Pancreas (tissue), 10 donors: Measurements from ENCODE around the gene MCM10. TPM values are rescaled to one million over a fixed set of nuclear protein-coding genes. Genes with fewer than 3 reads are reported as not detected.

Source experiments
- ATAC-seq, 4 donors: fragments of 200-7000 bp; cut with Tn5 transposase; one replicate each; pipeline versions ENCODE4 v1.8.0 to v1.9.1; 2020; ENCODE audit warnings: mild to moderate bottlenecking in 4 of 4, moderate library complexity in 4 of 4
- DNase-seq, 6 donors: peaks; one replicate each; pipeline ENCODE4 v3.0.0-alpha.2; 2020
- FAIRE-seq: peaks from 2 replicates; lab custom pipeline; 2012; peaks lifted over from hg19 to GRCh38; lab: Jason Lieb, UNC
- H3K27ac ChIP-seq, 4 donors: fragments of 200-600 bp; sonication (generic); 1 replicate in 3 of 4; 2 replicates in 1 of 4; pipeline versions ENCODE4 v1.5.0 to v1.8.0; 2020
- H3K27me3 ChIP-seq, 4 donors: fragments of 200-600 bp; one replicate each; pipeline ENCODE4 v1.8.0; 2021
- H3K36me3 ChIP-seq, 3 donors: fragments of 200-600 bp; sonication (generic) in 1 of 3; one replicate each; pipeline versions ENCODE4 v1.5.0 to v1.8.0; 2020 to 2021
- H3K4me1 ChIP-seq, 3 donors: fragments of 200-600 bp; one replicate each; pipeline ENCODE4 v1.8.0; 2021
- H3K4me3 ChIP-seq, 4 donors: fragments of 200-600 bp; sonication (generic) in 2 of 4; one replicate each; pipeline versions ENCODE4 v1.5.0 to v1.8.0; 2020 to 2021
- H3K9me3 ChIP-seq, 4 donors: fragments of 200-600 bp; one replicate each; pipeline ENCODE4 v1.8.0; 2021
- CTCF ChIP-seq, 4 donors: fragments of 200-600 bp; sonication (generic) in 3 of 4; IDR thresholded peaks; one replicate each; pipeline versions ENCODE4 v1.5.0 to v1.8.0; 2021; ENCODE audit warnings: antibody characterized with exemption in 4 of 4
- WGBS, 2 donors: extraction: QIAGEN DNeasy Blood & Tissue Kit; methylation state at CpG; one replicate each; pipeline ENCODE4 v1.1.7; 2013; 5-methylcytosine and 5-hydroxymethylcytosine counted together
- intact Hi-C, 3 donors: fragments of 100-400 bp; cut with DNase I; formaldehyde crosslinking; loops; one replicate each; pipeline versions ENCODE4 v1.11.1 to v1.14.2; 2022
- polyA plus RNA-seq, 2 donors: library from polyadenylated mRNA; stranded (reverse); fragments of 200-250 nt; gene quantifications; one replicate each; pipeline ENCODE4 v1.2.3, GENCODE V29; 2013
- total RNA-seq, 6 donors: library from RNA; stranded (reverse); fragmentation: NEBNext Ultra II Directional in 4 of 6; extraction: Animal tissue kit (Norgen Biotek cat#: 25700) in 4 of 6; gene quantifications; one replicate each; pipeline versions ENCODE4 v1.2.1 to v1.2.4, GENCODE V29; 2021 to 2023
- donor health status: healthy with polysubstance abuse.
- donor health status: DM: no; HTN: no; CAD: no; lungs with moderate emphysema.
- donor health status: DM: no; HTN: no; CAD: no.
- donor health status: control.
- donor health status: control.
- donor health status: Bipolar disorder and iron deficiency.
- donor health status: DM: yes; HTN: yes; CAD: no.
- donor health status: DM: no; HTN: no; CAD: no.
- donor health status: DM: no; HTN: no; CAD: no.
- donor health status: DM: yes; HTN: yes; CAD: no.

MCM10 gene
- total and polyA plus RNA-seq, 8 donors = 0.05 to 0.35 (median 0.28) TPM; not detected in 1

GRCh38 chr10:13187135-13187534 is 25.8 kb downstream of the MCM10 start:
- H3K27me3 ChIP-seq = no peaks in the 10 kb centered on the region
- WGBS, 2 donors = 94 to 96% methylated on average over 3 of the region's 3 CpGs
- no peaks in the 10 kb centered on the region for H3K9me3 ChIP-seq
- intact Hi-C loops = loop anchor here in 1 of 3 donors (5.0 kb wide), 1 partner anchor 205 kb away; no protein-coding TSS in a partner anchor
- H3K4me1 ChIP-seq = no peaks in the 10 kb centered on the region
- TF ChIP-seq CTCF (IDR thresholded peaks at IDR 0.05) = no peak
- no peak for FAIRE-seq
- no peak for DNase-seq
- ATAC-seq = no peak
- H3K36me3 ChIP-seq = no peaks in the 10 kb centered on the region
- no peak overlapping the region for H3K27ac ChIP-seq
- H3K4me3 ChIP-seq = no peak overlapping the region

GRCh38 chr10:13188593-13188992 is 27.2 kb downstream of the MCM10 start:
- Histone ChIP-seq H3K27ac (no peak overlapping the region), H3K27me3 (no peaks in the 10 kb centered on the region), H3K4me3 (no peak overlapping the region), H3K4me1 (no peaks in the 10 kb centered on the region), H3K9me3 (no peaks in the 10 kb centered on the region), H3K36me3 (no peaks in the 10 kb centered on the region)
- DNase-seq (no peak), FAIRE-seq (no peak), ATAC-seq (no peak)
- TF ChIP-seq CTCF (IDR thresholded peaks at IDR 0.05) = no peak
- intact Hi-C loops = loop anchor here in 1 of 3 donors (5.0 kb wide), 1 partner anchor 204 kb away; no protein-coding TSS in a partner anchor
- 94 to 95% methylated on average over 10 of the region's 10 CpGs for WGBS, 2 donors

GRCh38 chr10:13189961-13190360 is 28.6 kb downstream of the MCM10 start:
- intact Hi-C loops = loop anchor here in 1 of 3 donors (5.0 kb wide), 1 partner anchor 202 kb away; no protein-coding TSS in a partner anchor
- no peak for TF ChIP-seq CTCF (IDR thresholded peaks at IDR 0.05)
- WGBS, 2 donors = 39 to 42% methylated on average over 4 of the region's 4 CpGs
- no peak overlapping the region for H3K4me3 ChIP-seq
- no peak for DNase-seq
- no peaks in the 10 kb centered on the region for H3K27me3 ChIP-seq
- no peak overlapping the region for H3K27ac ChIP-seq
- no peaks in the 10 kb centered on the region for H3K4me1 ChIP-seq
- no peaks in the 10 kb centered on the region for H3K9me3 ChIP-seq
- no peak for FAIRE-seq
- no peak for ATAC-seq
- H3K36me3 ChIP-seq = no peaks in the 10 kb centered on the region

GRCh38 chr10:13190816-13191215 is 29.5 kb downstream of the MCM10 start:
- no peaks in the 10 kb centered on the region for H3K4me1 ChIP-seq
- WGBS, 2 donors = 91 to 92% methylated on average over 3 of the region's 3 CpGs
- ATAC-seq (no peak), DNase-seq (no peak), FAIRE-seq (no peak)
- H3K27me3 ChIP-seq = no peaks in the 10 kb centered on the region
- intact Hi-C loops = no loop called here
- H3K27ac ChIP-seq = no peak overlapping the region
- no peak overlapping the region for H3K4me3 ChIP-seq
- no peak for TF ChIP-seq CTCF (IDR thresholded peaks at IDR 0.05)
- H3K36me3 ChIP-seq = no peaks in the 10 kb centered on the region
- no peaks in the 10 kb centered on the region for H3K9me3 ChIP-seq

- DNase-seq (no peak), ATAC-seq (no peak), FAIRE-seq (no peak)
- H3K27ac ChIP-seq = no peak overlapping the region
- H3K9me3 ChIP-seq = no peaks in the 10 kb centered on the region
- intact Hi-C loops = no loop called here
- H3K4me1 ChIP-seq = no peaks in the 10 kb centered on the region
- no peaks in the 10 kb centered on the region for H3K27me3 ChIP-seq
- no peaks in the 10 kb centered on the region for H3K36me3 ChIP-seq
- H3K4me3 ChIP-seq = no peak overlapping the region
- TF ChIP-seq CTCF (IDR thresholded peaks at IDR 0.05) = no peak
- WGBS, 2 donors = 95 to 98% methylated on average over 5 of the region's 5 CpGs
Measured at GRCh38 chr10:13191362-13191761, 30.0 kb downstream of the MCM10 start.
